ENCODE measurements around the gene CSF3.

The CSF3 gene

DNA sequence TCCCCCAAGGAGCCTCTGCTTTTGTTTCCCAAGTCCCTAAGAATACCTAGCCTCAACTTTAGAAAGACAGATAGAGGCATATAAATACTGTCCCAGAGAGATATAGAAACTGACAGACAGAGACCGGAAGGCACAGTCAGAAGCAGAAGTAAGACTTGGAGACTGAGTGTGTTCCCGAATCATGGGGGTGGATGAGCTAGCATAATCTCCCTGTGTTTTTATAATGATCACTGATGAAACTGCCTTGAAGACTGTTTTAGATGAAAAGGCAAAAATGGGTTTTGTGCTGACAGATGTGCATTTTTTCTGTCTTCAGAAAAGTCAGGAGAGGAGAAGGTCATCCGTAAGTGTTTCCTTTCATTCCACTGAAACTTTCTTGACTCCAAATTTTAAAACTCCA, 43.0 kb upstream of the CSF3 start:
- TF ChIP-seq EGR1 (IDR thresholded peaks at IDR 0.05) (no peak), ZBTB7A (IDR thresholded peaks at IDR 0.05; ENCODE audit: low read depth) (no peak), CREB1 (IDR thresholded peaks at IDR 0.05; ENCODE audit: low read depth) (no peak), EP300 (IDR thresholded peaks at IDR 0.05; ENCODE audit: borderline replicate concordance) (no peak), FOXM1 (IDR thresholded peaks at IDR 0.05; ENCODE audit: borderline replicate concordance, low read depth) (no peak), TEAD4 (IDR thresholded peaks at IDR 0.05) (no peak), CEBPB (IDR thresholded peaks at IDR 0.05) (no peak)
- TF ChIP-seq, protein P1, sequence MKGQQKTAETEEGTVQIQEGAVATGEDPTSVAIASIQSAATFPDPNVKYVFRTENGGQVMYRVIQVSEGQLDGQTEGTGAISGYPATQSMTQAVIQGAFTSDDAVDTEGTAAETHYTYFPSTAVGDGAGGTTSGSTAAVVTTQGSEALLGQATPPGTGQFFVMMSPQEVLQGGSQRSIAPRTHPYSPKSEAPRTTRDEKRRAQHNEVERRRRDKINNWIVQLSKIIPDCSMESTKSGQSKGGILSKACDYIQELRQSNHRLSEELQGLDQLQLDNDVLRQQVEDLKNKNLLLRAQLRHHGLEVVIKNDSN (IDR thresholded peaks at IDR 0.05), result no peak
- TF ChIP-seq, protein P2, sequence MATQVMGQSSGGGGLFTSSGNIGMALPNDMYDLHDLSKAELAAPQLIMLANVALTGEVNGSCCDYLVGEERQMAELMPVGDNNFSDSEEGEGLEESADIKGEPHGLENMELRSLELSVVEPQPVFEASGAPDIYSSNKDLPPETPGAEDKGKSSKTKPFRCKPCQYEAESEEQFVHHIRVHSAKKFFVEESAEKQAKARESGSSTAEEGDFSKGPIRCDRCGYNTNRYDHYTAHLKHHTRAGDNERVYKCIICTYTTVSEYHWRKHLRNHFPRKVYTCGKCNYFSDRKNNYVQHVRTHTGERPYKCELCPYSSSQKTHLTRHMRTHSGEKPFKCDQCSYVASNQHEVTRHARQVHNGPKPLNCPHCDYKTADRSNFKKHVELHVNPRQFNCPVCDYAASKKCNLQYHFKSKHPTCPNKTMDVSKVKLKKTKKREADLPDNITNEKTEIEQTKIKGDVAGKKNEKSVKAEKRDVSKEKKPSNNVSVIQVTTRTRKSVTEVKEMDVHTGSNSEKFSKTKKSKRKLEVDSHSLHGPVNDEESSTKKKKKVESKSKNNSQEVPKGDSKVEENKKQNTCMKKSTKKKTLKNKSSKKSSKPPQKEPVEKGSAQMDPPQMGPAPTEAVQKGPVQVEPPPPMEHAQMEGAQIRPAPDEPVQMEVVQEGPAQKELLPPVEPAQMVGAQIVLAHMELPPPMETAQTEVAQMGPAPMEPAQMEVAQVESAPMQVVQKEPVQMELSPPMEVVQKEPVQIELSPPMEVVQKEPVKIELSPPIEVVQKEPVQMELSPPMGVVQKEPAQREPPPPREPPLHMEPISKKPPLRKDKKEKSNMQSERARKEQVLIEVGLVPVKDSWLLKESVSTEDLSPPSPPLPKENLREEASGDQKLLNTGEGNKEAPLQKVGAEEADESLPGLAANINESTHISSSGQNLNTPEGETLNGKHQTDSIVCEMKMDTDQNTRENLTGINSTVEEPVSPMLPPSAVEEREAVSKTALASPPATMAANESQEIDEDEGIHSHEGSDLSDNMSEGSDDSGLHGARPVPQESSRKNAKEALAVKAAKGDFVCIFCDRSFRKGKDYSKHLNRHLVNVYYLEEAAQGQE (IDR thresholded peaks at IDR 0.05; ENCODE audit: low read depth), result no peak

DNA sequence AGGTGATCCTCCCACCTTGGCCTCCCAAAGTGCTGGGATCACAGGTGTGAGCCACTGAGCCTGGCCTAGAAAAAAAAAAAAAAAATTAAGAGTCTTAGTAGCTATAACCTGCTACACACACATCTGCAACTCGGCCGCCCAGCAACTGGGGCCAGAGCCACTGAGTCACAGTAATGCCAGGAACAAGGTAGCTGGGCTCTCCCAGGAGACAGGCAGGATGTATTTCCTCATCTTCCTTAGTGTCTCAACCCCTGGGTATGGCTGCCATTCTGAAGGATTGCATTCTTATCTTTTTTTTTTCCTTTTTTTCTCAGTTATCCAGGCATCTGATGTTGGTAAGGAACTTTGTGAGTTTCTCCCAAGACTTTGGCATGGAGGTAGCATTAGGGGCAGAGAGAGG, 41.7 kb upstream of the CSF3 start:
- TF ChIP-seq, protein P1 (IDR thresholded peaks at IDR 0.05), result no peak
- no peak for TF ChIP-seq YY1 (IDR thresholded peaks at IDR 0.05; ENCODE audit: low read depth)

DNA sequence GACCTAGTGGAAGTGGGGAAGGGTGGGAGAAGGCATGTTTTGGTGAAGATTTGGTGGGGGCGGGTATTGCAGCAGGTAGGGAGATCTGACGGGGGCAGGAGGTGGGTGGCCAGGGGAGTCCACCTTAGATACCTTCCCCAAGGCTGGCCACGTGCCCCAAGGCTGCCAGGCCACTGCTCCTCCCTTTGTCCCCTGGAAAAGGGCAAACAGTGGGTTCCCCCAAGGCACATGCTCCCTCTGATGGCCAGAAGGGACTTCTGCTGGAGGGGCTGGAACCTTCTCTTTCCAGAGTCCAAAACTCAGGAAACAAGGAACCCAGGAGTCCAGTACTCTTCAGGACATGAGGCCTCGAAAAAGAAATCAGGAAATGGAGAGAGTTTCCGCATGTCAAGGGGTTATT, 40.8 kb upstream of the CSF3 start:
- TF ChIP-seq TAF1 (IDR thresholded peaks at IDR 0.05; ENCODE audit: low read depth), result no peak
- TF ChIP-seq RAD21 (IDR thresholded peaks at IDR 0.05; ENCODE audit: low read depth), result 0 out of 2 replicates have a peak, but pooled peaks have one; percentile 8

DNA sequence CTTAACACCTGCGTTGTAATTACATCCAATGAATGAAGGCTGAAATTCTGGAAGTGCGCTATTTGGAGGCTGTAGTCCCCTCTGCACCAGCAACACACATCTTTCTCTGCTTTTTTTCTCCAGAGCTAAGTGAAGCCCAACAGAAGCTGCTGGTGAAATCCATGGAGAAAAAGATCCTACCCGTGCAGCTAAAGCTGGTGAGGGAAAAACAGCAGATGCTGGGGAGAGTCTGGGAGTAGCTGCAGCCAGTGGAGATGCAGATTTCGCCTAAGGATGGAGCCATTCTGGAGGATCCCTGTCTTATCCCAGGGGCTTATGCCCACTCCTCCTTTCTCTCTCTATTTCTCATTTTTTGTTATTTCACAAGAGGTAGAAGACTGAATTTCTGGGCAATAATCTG, 39.4 kb upstream of the CSF3 start:
- no peak for TF ChIP-seq TAF1 (IDR thresholded peaks at IDR 0.05; ENCODE audit: low read depth)

DNA sequence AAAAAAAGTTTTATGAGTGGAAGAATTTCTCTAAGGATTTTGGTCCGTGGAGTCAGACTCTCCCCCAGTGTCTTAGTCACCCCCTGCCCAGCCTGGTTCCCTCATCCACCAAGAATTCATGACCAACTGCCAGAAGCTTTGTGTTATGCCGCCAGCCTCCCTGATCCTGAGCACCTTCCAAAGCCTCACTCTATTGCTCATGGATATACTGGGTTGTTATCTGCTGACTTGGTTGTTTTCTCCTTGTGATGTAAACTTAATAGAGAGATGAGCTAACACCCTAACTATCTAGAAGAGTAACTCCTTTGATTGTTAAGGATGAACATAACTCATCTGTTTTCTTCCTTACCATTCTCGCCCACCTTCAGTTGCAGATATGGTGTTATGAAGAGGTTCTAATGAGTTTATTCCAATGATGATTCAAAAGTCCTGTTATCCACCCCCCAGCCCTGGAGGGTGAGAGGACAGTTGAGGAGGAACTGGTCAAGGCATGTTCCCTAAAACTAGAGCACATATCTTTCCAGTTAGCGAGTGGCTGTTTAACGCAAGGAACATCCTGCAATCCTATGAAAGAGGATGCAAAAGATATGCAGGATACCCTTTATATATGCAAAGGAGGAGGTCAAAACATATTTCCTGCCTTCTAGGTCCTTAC, 36.1 kb upstream of the CSF3 start:
- TF ChIP-seq NFIC (IDR thresholded peaks at IDR 0.05), result no peak
- no peak for TF ChIP-seq YY1 (IDR thresholded peaks at IDR 0.05; ENCODE audit: low read depth)
- no peak for TF ChIP-seq CEBPB (IDR thresholded peaks at IDR 0.05)
- TF ChIP-seq, protein P3, sequence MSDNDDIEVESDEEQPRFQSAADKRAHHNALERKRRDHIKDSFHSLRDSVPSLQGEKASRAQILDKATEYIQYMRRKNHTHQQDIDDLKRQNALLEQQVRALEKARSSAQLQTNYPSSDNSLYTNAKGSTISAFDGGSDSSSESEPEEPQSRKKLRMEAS (IDR thresholded peaks at IDR 0.05), result no peak
- TF ChIP-seq TAF1 (IDR thresholded peaks at IDR 0.05; ENCODE audit: low read depth), result no peak
- no peak for TF ChIP-seq RAD21 (IDR thresholded peaks at IDR 0.05; ENCODE audit: low read depth)
- no peak for TF ChIP-seq TEAD4 (IDR thresholded peaks at IDR 0.05)
- TF ChIP-seq EGR1 (IDR thresholded peaks at IDR 0.05), result no peak
- TF ChIP-seq, protein P2 (IDR thresholded peaks at IDR 0.05; ENCODE audit: low read depth), result no peak
- TF ChIP-seq CREB1 (IDR thresholded peaks at IDR 0.05; ENCODE audit: low read depth), result no peak
- TF ChIP-seq EP300 (IDR thresholded peaks at IDR 0.05; ENCODE audit: borderline replicate concordance), result no peak
- TF ChIP-seq, protein P1 (IDR thresholded peaks at IDR 0.05), result no peak
- TF ChIP-seq FOXM1 (IDR thresholded peaks at IDR 0.05; ENCODE audit: borderline replicate concordance, low read depth), result no peak
- no peak for TF ChIP-seq ZBTB7A (IDR thresholded peaks at IDR 0.05; ENCODE audit: low read depth)
- no peak for TF ChIP-seq TCF12 (IDR thresholded peaks at IDR 0.05; ENCODE audit: low read depth)

DNA sequence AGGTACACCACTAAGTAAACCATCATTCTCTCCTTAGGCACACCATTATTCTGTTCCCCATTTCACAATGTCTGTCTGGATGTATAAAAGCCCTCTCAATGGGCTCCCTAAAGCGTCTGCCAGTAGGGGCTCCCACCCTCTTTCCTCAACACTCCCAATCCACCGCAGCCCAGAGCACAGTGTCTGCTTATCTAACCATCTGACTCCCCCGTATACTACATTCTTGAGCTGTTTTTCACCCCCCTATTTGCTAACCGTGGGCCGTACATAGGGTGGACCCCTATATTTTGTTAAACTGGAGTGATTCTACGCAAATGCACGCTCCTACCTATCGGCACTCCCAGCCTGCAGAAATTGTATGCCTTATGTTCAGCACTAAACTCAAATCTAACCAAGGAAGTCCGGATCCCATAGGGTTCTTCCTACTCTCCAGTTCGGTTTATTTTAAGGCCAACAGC, 35.3 kb upstream of the CSF3 start:
- TF ChIP-seq CEBPB (IDR thresholded peaks at IDR 0.05), result 0 out of 2 replicates have a peak, but pooled peaks have one; percentile 2
- no peak for TF ChIP-seq EGR1 (IDR thresholded peaks at IDR 0.05)
- 0 out of 2 replicates have a peak, but pooled peaks have one; percentile 6 for TF ChIP-seq EP300 (IDR thresholded peaks at IDR 0.05; ENCODE audit: borderline replicate concordance)

Data from Ishikawa (cell line).